Fibroblast of lung (primary cell): ENCODE data around the gene PCIF1.

Experiments
- EZH2 ChIP-seq: IDR thresholded peaks from 2 replicates; pipeline ENCODE4 v1.5.1; 2012; ENCODE audit warnings: low read length, control low read depth, mild to moderate bottlenecking; ENCODE audit errors: missing control alignments
- TF ChIP-seq, protein P1 (sequence below), 2 donors: IDR thresholded peaks in 1 of 2; conservative IDR thresholded peaks in 1 of 2; 1 replicate in 1 of 2; 2 replicates in 1 of 2; pipeline ENCODE4 v1.5.1; 2011 to 2012; ENCODE audit warnings: low read length in 2 of 2, control low read depth in 1 of 2, inconsistent platforms in 1 of 2, low read depth in 1 of 2, mild to moderate bottlenecking in 1 of 2

- TF ChIP-seq, protein P1, sequence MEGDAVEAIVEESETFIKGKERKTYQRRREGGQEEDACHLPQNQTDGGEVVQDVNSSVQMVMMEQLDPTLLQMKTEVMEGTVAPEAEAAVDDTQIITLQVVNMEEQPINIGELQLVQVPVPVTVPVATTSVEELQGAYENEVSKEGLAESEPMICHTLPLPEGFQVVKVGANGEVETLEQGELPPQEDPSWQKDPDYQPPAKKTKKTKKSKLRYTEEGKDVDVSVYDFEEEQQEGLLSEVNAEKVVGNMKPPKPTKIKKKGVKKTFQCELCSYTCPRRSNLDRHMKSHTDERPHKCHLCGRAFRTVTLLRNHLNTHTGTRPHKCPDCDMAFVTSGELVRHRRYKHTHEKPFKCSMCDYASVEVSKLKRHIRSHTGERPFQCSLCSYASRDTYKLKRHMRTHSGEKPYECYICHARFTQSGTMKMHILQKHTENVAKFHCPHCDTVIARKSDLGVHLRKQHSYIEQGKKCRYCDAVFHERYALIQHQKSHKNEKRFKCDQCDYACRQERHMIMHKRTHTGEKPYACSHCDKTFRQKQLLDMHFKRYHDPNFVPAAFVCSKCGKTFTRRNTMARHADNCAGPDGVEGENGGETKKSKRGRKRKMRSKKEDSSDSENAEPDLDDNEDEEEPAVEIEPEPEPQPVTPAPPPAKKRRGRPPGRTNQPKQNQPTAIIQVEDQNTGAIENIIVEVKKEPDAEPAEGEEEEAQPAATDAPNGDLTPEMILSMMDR (conservative IDR thresholded peaks at IDR 0.05 in 1 of 2, IDR thresholded peaks at IDR 0.05 in 1 of 2; ENCODE audit: low read depth in 1 of 2, low read length in 2 of 2), result no peak
- TF ChIP-seq EZH2, result no peak
Observed at GRCh38 chr20:45958593-45958992, 24.1 kb downstream of the PCIF1 start.
